Measurements from ENCODE around the gene FSTL4. TPM values are rescaled to one million over a fixed set of nuclear protein-coding genes. Genes with fewer than 3 reads are reported as not detected.

The FSTL4 gene
- total RNA-seq, 2 donors from 2014 or later: 4.5 to 10.1 TPM

GRCh38 chr5:133252133-133252480 lies 360.2 kb downstream of the FSTL4 start:
- intact Hi-C loops (cut with DNase I): no loop called here
- no peak overlapping the region for H3K27ac ChIP-seq
- WGBS: 64% methylated on average over 6 of the region's 6 CpGs
- H3K4me1 ChIP-seq (replicated peaks): no peaks in the 10 kb centered on the region
- no peak for TF ChIP-seq CTCF (IDR thresholded peaks at IDR 0.05)
- no peak for TF ChIP-seq POLR2A (IDR thresholded peaks at IDR 0.05)
- TF ChIP-seq POLR2AphosphoS5 (IDR thresholded peaks at IDR 0.05): no peak
- DNase-seq (ENCODE audit: low spot score): no peak
- no peak overlapping the region for H3K4me3 ChIP-seq
- no peaks in the 10 kb centered on the region for H3K36me3 ChIP-seq
- H3K27me3 ChIP-seq (replicated peaks; ENCODE audit: insufficient read depth): no peaks in the 10 kb centered on the region
- no peaks in the 10 kb centered on the region for H3K9me3 ChIP-seq

GRCh38 chr5:133251296-133252132 lies 360.8 kb downstream of the FSTL4 start:
- 78% methylated on average over 16 of the region's 16 CpGs for whole genome bisulfite sequencing
- Histone ChIP-seq H3K4me3 (no peak overlapping the region), H3K36me3 (no peaks in the 10 kb centered on the region), H3K27ac (no peak overlapping the region), H3K9me3 (no peaks in the 10 kb centered on the region), H3K27me3 (replicated peaks; ENCODE audit: insufficient read depth) (no peaks in the 10 kb centered on the region), H3K4me1 (replicated peaks) (no peaks in the 10 kb centered on the region)
- intact Hi-C loops (cut with DNase I): no loop called here
- TF ChIP-seq CTCF (IDR thresholded peaks at IDR 0.05) (no peak), POLR2A (IDR thresholded peaks at IDR 0.05) (no peak), POLR2AphosphoS5 (IDR thresholded peaks at IDR 0.05) (no peak)
- no peak for DNase-seq (ENCODE audit: low spot score)

- TF ChIP-seq CTCF (IDR thresholded peaks at IDR 0.05) (no peak), POLR2AphosphoS5 (IDR thresholded peaks at IDR 0.05) (no peak), POLR2A (IDR thresholded peaks at IDR 0.05) (no peak)
- Histone ChIP-seq H3K4me1 (replicated peaks) (no peaks in the 10 kb centered on the region), H3K9me3 (no peaks in the 10 kb centered on the region), H3K27ac (no peak overlapping the region), H3K36me3 (no peaks in the 10 kb centered on the region), H3K4me3 (no peak overlapping the region), H3K27me3 (replicated peaks; ENCODE audit: insufficient read depth) (no peaks in the 10 kb centered on the region)
- WGBS: 92% methylated on average over 10 of the region's 10 CpGs
- intact Hi-C loops (cut with DNase I): no loop called here
- no peak for DNase-seq (ENCODE audit: low spot score)
These were observed 361.8 kb downstream of the FSTL4 start for GRCh38 chr5:133250527-133250926.

GRCh38 chr5:133249593-133249992 lies 362.7 kb downstream of the FSTL4 start:
- no peaks in the 10 kb centered on the region for H3K9me3 ChIP-seq
- no peaks in the 10 kb centered on the region for H3K36me3 ChIP-seq
- intact Hi-C loops (cut with DNase I): no loop called here
- H3K4me3 ChIP-seq: no peak overlapping the region
- 92% methylated on average over 6 of the region's 6 CpGs for WGBS
- no peaks in the 10 kb centered on the region for H3K27me3 ChIP-seq (replicated peaks; ENCODE audit: insufficient read depth)
- no peak for TF ChIP-seq CTCF (IDR thresholded peaks at IDR 0.05)
- no peak for TF ChIP-seq POLR2A (IDR thresholded peaks at IDR 0.05)
- no peak for TF ChIP-seq POLR2AphosphoS5 (IDR thresholded peaks at IDR 0.05)
- no peak overlapping the region for H3K27ac ChIP-seq
- no peak for DNase-seq (ENCODE audit: low spot score)
- no peaks in the 10 kb centered on the region for H3K4me1 ChIP-seq (replicated peaks)

Measured in prostate gland (tissue), 2 donors.